ENCODE data around the gene EHMT1.

Gene EHMT1

GRCh38 chr9:137613259-137613658 lies 5.5 kb upstream of the EHMT1 start:
- H2AFZ ChIP-seq = no peak overlapping the region
- H3K4me2 ChIP-seq (ENCODE audit: low read length) = no peak overlapping the region
- H3K27ac ChIP-seq = no peak overlapping the region
- no peaks in the 10 kb centered on the region for H3K27me3 ChIP-seq (ENCODE audit: control insufficient read depth, insufficient read depth, low read length)
- H3K9ac ChIP-seq = no peak overlapping the region
- no peak overlapping the region for H3K4me3 ChIP-seq (ENCODE audit: low read depth, low read length)
- H3K9me3 ChIP-seq (ENCODE audit: control insufficient read depth, low read length) = no peaks in the 10 kb centered on the region
- H3K79me2 ChIP-seq = peaks cover 7% of the 10 kb centered on the region
- peaks cover 7% of the 10 kb centered on the region for H3K4me1 ChIP-seq
- no peak for TF ChIP-seq CTCF (IDR thresholded peaks at IDR 0.05)
- H3K36me3 ChIP-seq (ENCODE audit: control insufficient read depth, insufficient read depth, low read length) = no peaks in the 10 kb centered on the region

- H3K9me3 ChIP-seq (ENCODE audit: control insufficient read depth, low read length) = no peaks in the 10 kb centered on the region
- H3K4me3 ChIP-seq (ENCODE audit: low read depth, low read length) = no peak overlapping the region
- H2AFZ ChIP-seq = no peak overlapping the region
- H3K27ac ChIP-seq = no peak overlapping the region
- no peak for TF ChIP-seq CTCF (IDR thresholded peaks at IDR 0.05)
- no peaks in the 10 kb centered on the region for H3K27me3 ChIP-seq (ENCODE audit: control insufficient read depth, insufficient read depth, low read length)
- no peaks in the 10 kb centered on the region for H3K36me3 ChIP-seq (ENCODE audit: control insufficient read depth, insufficient read depth, low read length)
- H3K4me1 ChIP-seq = peaks cover 7% of the 10 kb centered on the region
- H3K79me2 ChIP-seq = peaks cover 7% of the 10 kb centered on the region
- no peak overlapping the region for H3K9ac ChIP-seq
- H3K4me2 ChIP-seq (ENCODE audit: low read length) = no peak overlapping the region
These were observed 4.9 kb upstream of the EHMT1 start for GRCh38 chr9:137613738-137614523.

GRCh38 chr9:137614631-137615386 lies 4.0 kb upstream of the EHMT1 start:
- Histone ChIP-seq H3K36me3 (ENCODE audit: control insufficient read depth, insufficient read depth, low read length) (no peaks in the 10 kb centered on the region), H3K79me2 (peaks cover 6% of the 10 kb centered on the region), H3K27ac (no peak overlapping the region), H3K9ac (no peak overlapping the region), H3K4me2 (ENCODE audit: low read length) (no peak overlapping the region), H2AFZ (no peak overlapping the region), H3K9me3 (ENCODE audit: control insufficient read depth, low read length) (no peaks in the 10 kb centered on the region), H3K4me3 (ENCODE audit: low read depth, low read length) (no peak overlapping the region), H3K27me3 (ENCODE audit: control insufficient read depth, insufficient read depth, low read length) (no peaks in the 10 kb centered on the region), H3K4me1 (peaks cover 7% of the 10 kb centered on the region)
- TF ChIP-seq CTCF (IDR thresholded peaks at IDR 0.05) = no peak

- Histone ChIP-seq H3K27me3 (ENCODE audit: control insufficient read depth, insufficient read depth, low read length) (no peaks in the 10 kb centered on the region), H3K9me3 (ENCODE audit: control insufficient read depth, low read length) (no peaks in the 10 kb centered on the region), H3K9ac (no peak overlapping the region), H3K4me1 (peaks cover 7% of the 10 kb centered on the region), H3K4me2 (ENCODE audit: low read length) (no peak overlapping the region), H3K4me3 (ENCODE audit: low read depth, low read length) (no peak overlapping the region), H3K27ac (no peak overlapping the region), H3K36me3 (ENCODE audit: control insufficient read depth, insufficient read depth, low read length) (no peaks in the 10 kb centered on the region), H3K79me2 (peaks cover 5% of the 10 kb centered on the region), H2AFZ (no peak overlapping the region)
- TF ChIP-seq CTCF (IDR thresholded peaks at IDR 0.05) = no peak
These were observed 3.4 kb upstream of the EHMT1 start for GRCh38 chr9:137615387-137615871.
